ENCODE results near the gene WRAP73. TPM values are rescaled to one million over a fixed set of nuclear protein-coding genes. Genes with fewer than 3 reads are reported as not detected.

Gene WRAP73
- total RNA-seq, 2 donors from 2014 or later, result 6.8 to 11.4 TPM

- Histone ChIP-seq H3K4me1 (no peaks in the 10 kb centered on the region), H3K36me3 (peaks cover 42% of the 10 kb centered on the region), H3K27me3 (no peaks in the 10 kb centered on the region), H3K27ac (no peak overlapping the region), H3K4me3 (no peak overlapping the region), H3K9me3 (no peaks in the 10 kb centered on the region)
- DNase-seq (ENCODE audit: low spot score), result no peak
- TF ChIP-seq CTCF (IDR thresholded peaks at IDR 0.05), result no peak
These were observed 10.4 kb downstream of the WRAP73 start for GRCh38 chr1:3639397-3639911.

GRCh38 chr1:3638676-3639075 is 11.2 kb downstream of the WRAP73 start:
- DNase-seq (ENCODE audit: low spot score), result no peak
- H3K27me3 ChIP-seq, result no peaks in the 10 kb centered on the region
- peaks cover 49% of the 10 kb centered on the region for H3K36me3 ChIP-seq
- H3K27ac ChIP-seq, result no peak overlapping the region
- H3K9me3 ChIP-seq, result no peaks in the 10 kb centered on the region
- no peak overlapping the region for H3K4me3 ChIP-seq
- no peak for TF ChIP-seq CTCF (IDR thresholded peaks at IDR 0.05)
- no peaks in the 10 kb centered on the region for H3K4me1 ChIP-seq

GRCh38 chr1:3638027-3638426 is 11.9 kb downstream of the WRAP73 start:
- Histone ChIP-seq H3K36me3 (peaks cover 51% of the 10 kb centered on the region), H3K27me3 (no peaks in the 10 kb centered on the region), H3K4me3 (no peak overlapping the region), H3K27ac (no peak overlapping the region), H3K4me1 (no peaks in the 10 kb centered on the region), H3K9me3 (no peaks in the 10 kb centered on the region)
- no peak for DNase-seq (ENCODE audit: low spot score)
- no peak for TF ChIP-seq CTCF (IDR thresholded peaks at IDR 0.05)

- Histone ChIP-seq H3K9me3 (no peaks in the 10 kb centered on the region), H3K4me3 (no peak overlapping the region), H3K27me3 (no peaks in the 10 kb centered on the region), H3K27ac (no peak overlapping the region), H3K36me3 (peaks cover 64% of the 10 kb centered on the region), H3K4me1 (no peaks in the 10 kb centered on the region)
- no peak for DNase-seq (ENCODE audit: low spot score)
- no peak for TF ChIP-seq CTCF (IDR thresholded peaks at IDR 0.05)
These were observed 13.4 kb downstream of the WRAP73 start for GRCh38 chr1:3636531-3636930.

GRCh38 chr1:3636080-3636479 is 13.8 kb downstream of the WRAP73 start:
- DNase-seq (ENCODE audit: low spot score), result no peak
- H3K36me3 ChIP-seq, result peaks cover 64% of the 10 kb centered on the region

More at GRCh38 chr1:3636080-3636479, 13.8 kb downstream of the WRAP73 start:
- no peak for TF ChIP-seq CTCF (IDR thresholded peaks at IDR 0.05)
- Histone ChIP-seq H3K27me3 (no peaks in the 10 kb centered on the region), H3K9me3 (no peaks in the 10 kb centered on the region), H3K27ac (no peak overlapping the region), H3K4me1 (no peaks in the 10 kb centered on the region), H3K4me3 (no peak overlapping the region)
